ENCODE results near the gene ZNF555. TPM values are rescaled to one million over a fixed set of nuclear protein-coding genes. Genes with fewer than 3 reads are reported as not detected.

Gene ZNF555
- total RNA-seq, 4 donors from 2014 or later, result 4.6 to 22.7 (median 17.7) TPM

GRCh38 chr19:2853015-2853606 is 11.8 kb downstream of the ZNF555 start:
- no peaks in the 10 kb centered on the region for H3K27me3 ChIP-seq
- no peak for TF ChIP-seq POLR2A (IDR thresholded peaks at IDR 0.05)
- no peak for TF ChIP-seq CTCF (IDR thresholded peaks at IDR 0.05)
- H3K36me3 ChIP-seq, result no peaks in the 10 kb centered on the region
- H3K27ac ChIP-seq, result no peak overlapping the region
- intact Hi-C loops (cut with DNase I; ENCODE audit: low total_unique reads), result no loop called here
- no peak overlapping the region for H3K4me3 ChIP-seq
- H3K4me1 ChIP-seq, result no peaks in the 10 kb centered on the region
- H3K9me3 ChIP-seq, result peaks cover 0 to 54% of the 10 kb centered on the region in 2 donors
- no peak for DNase-seq

GRCh38 chr19:2854849-2855248 is 13.6 kb downstream of the ZNF555 start:
- TF ChIP-seq CTCF (IDR thresholded peaks at IDR 0.05) (no peak), POLR2A (IDR thresholded peaks at IDR 0.05) (no peak)
- DNase-seq, result no peak
- Histone ChIP-seq H3K27me3 (no peaks in the 10 kb centered on the region), H3K9me3 (peaks cover 0 to 54% of the 10 kb centered on the region in 2 donors), H3K4me1 (no peaks in the 10 kb centered on the region), H3K4me3 (no peak overlapping the region), H3K27ac (no peak overlapping the region), H3K36me3 (no peaks in the 10 kb centered on the region)
- intact Hi-C loops (cut with DNase I; ENCODE audit: low total_unique reads), result no loop called here

GRCh38 chr19:2856457-2857050 is 15.3 kb downstream of the ZNF555 start:
- H3K9me3 ChIP-seq, result peaks cover 0 to 45% of the 10 kb centered on the region in 2 donors
- TF ChIP-seq CTCF (IDR thresholded peaks at IDR 0.05), result no peak
- TF ChIP-seq POLR2A (IDR thresholded peaks at IDR 0.05), result no peak
- intact Hi-C loops (cut with DNase I; ENCODE audit: low total_unique reads), result no loop called here

GRCh38 chr19:2858864-2859263 is 17.6 kb downstream of the ZNF555 start:
- Histone ChIP-seq H3K27ac (no peak overlapping the region), H3K27me3 (no peaks in the 10 kb centered on the region), H3K4me1 (no peaks in the 10 kb centered on the region), H3K4me3 (no peak overlapping the region), H3K36me3 (no peaks in the 10 kb centered on the region), H3K9me3 (peaks cover 0 to 22% of the 10 kb centered on the region in 2 donors)
- intact Hi-C loops (cut with DNase I; ENCODE audit: low total_unique reads), result no loop called here
- no peak for DNase-seq
- no peak for TF ChIP-seq POLR2A (IDR thresholded peaks at IDR 0.05)
- TF ChIP-seq CTCF (IDR thresholded peaks at IDR 0.05), result no peak

More at GRCh38 chr19:2856457-2857050, 15.3 kb downstream of the ZNF555 start:
- no peak for DNase-seq
- Histone ChIP-seq H3K36me3 (no peaks in the 10 kb centered on the region), H3K27ac (no peak overlapping the region), H3K4me3 (no peak overlapping the region), H3K4me1 (no peaks in the 10 kb centered on the region), H3K27me3 (no peaks in the 10 kb centered on the region)

- no peak overlapping the region for H3K27ac ChIP-seq
- no peaks in the 10 kb centered on the region for H3K4me1 ChIP-seq
- H3K4me3 ChIP-seq, result no peak overlapping the region
- TF ChIP-seq CTCF (IDR thresholded peaks at IDR 0.05) (no peak), POLR2A (IDR thresholded peaks at IDR 0.05) (no peak)
- intact Hi-C loops (cut with DNase I; ENCODE audit: low total_unique reads), result no loop called here
- no peak for DNase-seq
- no peaks in the 10 kb centered on the region for H3K36me3 ChIP-seq
- no peaks in the 10 kb centered on the region for H3K9me3 ChIP-seq
- H3K27me3 ChIP-seq, result no peaks in the 10 kb centered on the region
These were observed 22.5 kb downstream of the ZNF555 start for GRCh38 chr19:2863816-2864215.

All from uterus (tissue), 4 donors.